ENCODE data around the gene PPP1R36. TPM values are rescaled to one million over a fixed set of nuclear protein-coding genes. Genes with fewer than 3 reads are reported as not detected.
"Not testable (repeated sequence)": the region's sequence is repeated elsewhere in the genome, so short reads cannot be mapped to it uniquely, and the experiment has no call there.

The PPP1R36 gene
- total RNA-seq, 6 experiments from 2014 or later: 0.20 to 0.81 (median 0.27) TPM

GRCh38 chr14:64612021-64612380 lies 62.2 kb downstream of the PPP1R36 start:
- no peaks in the 10 kb centered on the region for H3K9me3 Mint-ChIP-seq
- peak; percentile 78 for DNase-seq
- H3K36me3 Mint-ChIP-seq (ENCODE audit: low read depth): peaks cover 5% of the 10 kb centered on the region
- peaks cover 4% of the 10 kb centered on the region; the same call in 1 of the 2 replicates for H3K27me3 Mint-ChIP-seq (ENCODE audit: insufficient read depth)
- H3K4me3 Mint-ChIP-seq: peak overlapping the region; percentile 52
- peaks cover 53% of the 10 kb centered on the region for H3K4me1 Mint-ChIP-seq (ENCODE audit: low read depth)
- no peak for TF ChIP-seq CTCF (IDR thresholded peaks at IDR 0.05)
- H3K27ac Mint-ChIP-seq: peak overlapping the region; percentile 89

GRCh38 chr14:64612971-64613666 lies 63.4 kb downstream of the PPP1R36 start:
- Mint-ChIP-seq H3K4me3 (no peak overlapping the region), H3K4me1 (ENCODE audit: low read depth) (peaks cover 58% of the 10 kb centered on the region), H3K9me3 (no peaks in the 10 kb centered on the region), H3K36me3 (ENCODE audit: low read depth) (peaks cover 5% of the 10 kb centered on the region), H3K27ac (no peak overlapping the region), H3K27me3 (ENCODE audit: insufficient read depth) (peaks cover 4% of the 10 kb centered on the region; the same call in 1 of the 2 replicates)
- DNase-seq: no peak
- no peak for TF ChIP-seq CTCF (IDR thresholded peaks at IDR 0.05)

GRCh38 chr14:64614166-64614565 lies 64.4 kb downstream of the PPP1R36 start:
- no peak for TF ChIP-seq CTCF (IDR thresholded peaks at IDR 0.05)
- Mint-ChIP-seq H3K9me3 (no peaks in the 10 kb centered on the region), H3K27me3 (ENCODE audit: insufficient read depth) (peaks cover 4% of the 10 kb centered on the region; the same call in 1 of the 2 replicates), H3K36me3 (ENCODE audit: low read depth) (peaks cover 5% of the 10 kb centered on the region), H3K4me1 (ENCODE audit: low read depth) (peaks cover 68% of the 10 kb centered on the region), H3K27ac (no peak overlapping the region), H3K4me3 (no peak overlapping the region)
- DNase-seq: no peak

- Mint-ChIP-seq H3K27me3 (ENCODE audit: insufficient read depth) (peaks cover 4% of the 10 kb centered on the region; the same call in 1 of the 2 replicates), H3K4me3 (no peak overlapping the region), H3K27ac (no peak overlapping the region; the same call in 1 of the 2 replicates), H3K36me3 (ENCODE audit: low read depth) (peaks cover 5% of the 10 kb centered on the region), H3K4me1 (ENCODE audit: low read depth) (peaks cover 74% of the 10 kb centered on the region), H3K9me3 (no peaks in the 10 kb centered on the region)
- DNase-seq: no peak
- TF ChIP-seq CTCF (IDR thresholded peaks at IDR 0.05): no peak
Observed at GRCh38 chr14:64614805-64615391, 65.1 kb downstream of the PPP1R36 start.

- peaks cover 54% of the 10 kb centered on the region for H3K4me1 Mint-ChIP-seq (ENCODE audit: low read depth)
- H3K27me3 Mint-ChIP-seq (ENCODE audit: insufficient read depth); H3K4me3 Mint-ChIP-seq; H3K27ac Mint-ChIP-seq; H3K9me3 Mint-ChIP-seq; H3K36me3 Mint-ChIP-seq (ENCODE audit: low read depth): not testable (repeated sequence)
- peak; percentile 16 for DNase-seq
Observed at GRCh38 chr14:64617872-64618408, 68.2 kb downstream of the PPP1R36 start.

- Mint-ChIP-seq H3K27ac (no peak overlapping the region), H3K36me3 (ENCODE audit: low read depth) (no peaks in the 10 kb centered on the region), H3K27me3 (ENCODE audit: insufficient read depth) (no peaks in the 10 kb centered on the region; the same call in 1 of the 2 replicates), H3K4me1 (ENCODE audit: low read depth) (peaks cover 35% of the 10 kb centered on the region), H3K4me3 (no peak overlapping the region), H3K9me3 (no peaks in the 10 kb centered on the region)
- DNase-seq: no peak
- TF ChIP-seq CTCF (IDR thresholded peaks at IDR 0.05): no peak
Observed at GRCh38 chr14:64620910-64621309, 71.1 kb downstream of the PPP1R36 start.

Measured in HFFc6 (cell line).